Activated naive CD4-positive, alpha-beta T cell treated with Interleukin-2 at 50 U/mL for 16 hours (primary cell): ENCODE data around the gene KRTAP23-1.

Experiments
- DNase-seq: peaks from one replicate; pipeline ENCODE4 v3.0.0-alpha.2; 2020

KRTAP23-1 gene, protein sequence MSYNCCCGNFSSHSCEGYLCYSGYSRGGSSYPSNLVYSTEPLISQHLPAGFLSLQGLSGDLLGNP

DNA sequence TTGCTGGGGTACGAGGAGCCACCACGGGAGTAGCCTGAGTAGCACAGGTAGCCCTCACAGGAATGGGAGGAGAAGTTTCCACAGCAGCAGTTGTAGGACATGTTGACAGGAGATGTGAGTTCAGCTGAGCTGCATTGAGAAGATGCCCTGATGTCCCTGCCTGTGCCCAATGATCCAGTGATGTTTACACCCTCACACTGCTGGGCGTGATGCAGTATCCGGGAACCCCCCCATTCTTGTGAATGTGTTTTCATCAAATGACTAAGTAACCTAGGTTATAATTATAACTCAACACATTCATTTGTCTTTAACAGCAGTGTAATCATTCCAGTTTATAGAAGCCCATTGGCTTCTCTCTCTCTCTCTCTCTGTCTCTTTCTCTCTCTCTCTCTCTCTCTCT is at the start of gene KRTAP23-1:
Gene KRTAP23-1 (minus strand): TSS at position 101 of the 400 bp plus-strand sequence. CDS start 0 bp downstream, at position 101.
- no peak for DNase-seq

DNA sequence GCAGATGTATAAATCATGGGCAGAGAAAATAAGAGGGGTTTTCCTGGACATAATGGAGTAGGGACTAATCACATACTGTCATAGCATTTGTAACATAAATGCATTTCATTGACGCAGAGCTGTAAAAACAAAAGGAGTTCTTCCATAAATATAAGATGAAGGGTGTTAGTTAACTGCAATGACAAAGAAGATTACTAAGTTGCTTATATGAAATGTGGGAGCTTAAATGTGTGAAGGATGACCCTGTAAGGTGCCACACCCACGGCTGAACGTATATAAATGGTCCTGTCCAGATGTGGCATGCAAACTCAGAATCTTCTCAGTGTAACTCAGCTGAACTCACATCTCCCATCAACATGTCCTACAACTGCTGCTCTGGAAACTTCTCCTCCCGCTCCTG is 47.3 kb upstream of the KRTAP23-1 start, which contains the start of gene KRTAP13-1:
Gene KRTAP13-1 (plus strand): TSS at position 301 of the 400 bp plus-strand sequence. CDS start 56 bp downstream, at position 357.
- DNase-seq: no peak

DNA sequence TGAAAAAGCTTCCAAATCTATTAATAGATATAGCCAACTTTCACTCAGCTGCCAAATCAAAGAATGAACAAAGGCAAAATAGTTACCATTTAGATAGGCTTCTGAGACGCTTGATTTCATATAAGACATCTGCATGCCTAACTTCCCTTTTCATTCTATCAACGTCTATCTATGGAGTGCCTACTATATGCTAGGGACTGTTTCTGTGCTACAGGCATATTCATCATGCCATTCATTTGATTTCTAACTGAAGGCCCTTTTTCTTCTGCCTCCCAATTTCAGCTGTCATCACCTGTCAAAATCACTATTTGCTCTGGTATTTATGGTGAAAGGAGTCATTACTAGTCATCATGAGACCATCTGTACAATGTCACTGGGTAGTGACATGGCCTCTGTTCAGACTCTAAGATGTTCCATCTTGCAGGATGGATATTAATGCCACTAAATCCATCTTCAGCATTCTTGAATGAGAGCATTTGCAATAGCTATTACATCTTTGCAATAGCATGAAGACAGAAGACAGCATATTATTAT is 43.2 kb upstream of the KRTAP23-1 start:
- no peak for DNase-seq

DNA sequence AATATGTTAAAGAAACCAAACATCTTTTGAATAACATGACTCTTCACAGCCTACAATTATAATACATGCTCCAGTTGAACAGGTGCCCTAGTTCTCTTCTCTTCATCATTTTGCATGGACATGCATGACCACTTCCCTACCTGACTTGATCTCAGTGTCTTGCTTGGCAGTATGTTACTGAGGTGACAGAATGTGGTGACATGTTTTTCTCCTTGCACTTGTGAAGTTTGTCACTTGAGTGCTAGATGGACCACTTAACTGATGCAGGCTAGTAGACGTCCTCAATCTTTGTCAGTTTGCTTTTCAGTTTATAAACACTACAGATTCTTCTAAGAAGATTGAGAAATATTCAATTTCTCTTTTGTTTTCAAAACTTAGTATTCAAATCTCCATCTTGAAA is 33.8 kb upstream of the KRTAP23-1 start:
- DNase-seq: no peak

DNA sequence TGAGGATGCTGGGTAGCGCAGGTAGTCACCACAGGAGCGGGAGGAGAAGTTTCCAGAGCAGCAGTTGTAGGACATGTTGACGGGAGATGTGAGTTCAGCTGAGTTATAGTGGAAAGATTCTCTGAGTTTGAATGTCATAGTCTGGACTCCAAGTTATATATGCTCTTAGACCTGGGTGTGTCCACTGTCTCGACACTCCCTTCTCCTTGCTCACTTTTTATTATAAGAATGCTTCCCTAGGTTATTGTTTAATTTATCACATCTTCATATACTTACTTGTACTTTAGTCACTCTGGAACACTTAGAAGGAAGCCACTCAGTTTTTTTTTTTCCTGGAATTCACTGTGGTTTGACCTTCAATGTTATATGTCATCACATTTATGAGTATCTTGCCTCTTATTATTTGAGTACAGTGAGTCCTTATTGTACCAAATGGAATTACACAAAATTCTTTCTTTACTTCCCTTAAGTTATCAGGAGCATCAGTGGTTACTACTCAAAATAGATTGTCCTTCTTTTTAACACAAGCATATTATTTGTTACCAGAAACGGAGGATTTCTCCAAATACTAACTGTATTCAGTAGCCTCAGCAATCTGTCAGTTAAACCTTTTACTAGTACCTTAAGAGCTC is 23.8 kb upstream of the KRTAP23-1 start, which contains the start of gene KRTAP13-2:
Gene KRTAP13-2 (minus strand): TSS at position 133 of the 632 bp plus-strand sequence. CDS start 58 bp downstream, at position 75.
- DNase-seq: no peak

DNA sequence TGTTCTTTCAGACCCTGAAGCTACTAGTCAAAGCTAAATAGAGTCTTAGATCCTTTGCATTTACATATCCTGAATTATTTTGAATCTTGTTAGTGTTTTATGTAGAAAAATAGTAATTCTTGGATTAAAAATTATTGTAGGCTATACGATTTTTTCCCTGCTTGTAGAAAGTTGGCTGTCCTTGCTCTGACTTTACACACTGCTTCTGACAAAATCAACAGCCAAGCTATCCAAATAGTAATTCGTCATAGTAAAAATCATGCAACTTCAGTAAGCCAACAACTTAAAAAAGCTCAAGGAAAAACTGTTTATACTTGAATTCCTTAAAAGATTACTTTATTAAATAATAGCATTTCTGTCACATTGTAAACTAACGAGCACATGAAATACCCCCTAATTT is 7.5 kb upstream of the KRTAP23-1 start:
- no peak for DNase-seq

DNA sequence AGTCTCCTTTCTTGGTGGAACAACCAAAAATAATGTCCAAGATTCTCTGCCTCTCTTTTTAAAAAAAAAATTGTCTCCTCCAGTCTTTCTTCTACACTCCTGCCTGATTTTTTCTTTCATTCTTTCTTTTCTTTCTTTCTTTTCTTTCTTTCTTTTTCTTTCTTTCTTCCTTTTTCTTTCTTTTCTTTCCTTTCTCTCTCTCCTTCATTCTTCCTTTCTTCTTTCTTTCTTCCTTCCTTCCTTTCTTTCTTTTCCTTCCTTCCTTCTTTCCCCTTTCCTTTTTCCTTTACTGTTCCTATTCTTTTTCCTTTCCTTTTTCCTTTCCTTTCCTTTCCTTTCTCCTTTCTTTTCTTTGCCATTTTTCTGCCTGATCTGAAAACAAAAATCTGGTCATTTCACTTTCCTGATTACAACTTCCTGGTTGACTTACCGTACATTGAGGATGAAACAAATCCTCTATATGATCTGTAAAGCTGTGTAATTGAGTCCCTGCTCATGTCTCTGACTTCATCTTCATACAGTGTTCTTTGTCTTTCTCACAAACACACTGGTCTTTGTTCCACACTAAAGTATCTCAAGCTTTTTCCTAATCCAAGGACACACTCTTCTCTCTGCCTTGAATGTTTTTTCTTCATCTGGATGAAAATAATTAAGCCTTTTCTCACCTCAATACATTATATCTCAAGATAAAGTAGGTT is 6.1 kb upstream of the KRTAP23-1 start:
- DNase-seq: no peak

DNA sequence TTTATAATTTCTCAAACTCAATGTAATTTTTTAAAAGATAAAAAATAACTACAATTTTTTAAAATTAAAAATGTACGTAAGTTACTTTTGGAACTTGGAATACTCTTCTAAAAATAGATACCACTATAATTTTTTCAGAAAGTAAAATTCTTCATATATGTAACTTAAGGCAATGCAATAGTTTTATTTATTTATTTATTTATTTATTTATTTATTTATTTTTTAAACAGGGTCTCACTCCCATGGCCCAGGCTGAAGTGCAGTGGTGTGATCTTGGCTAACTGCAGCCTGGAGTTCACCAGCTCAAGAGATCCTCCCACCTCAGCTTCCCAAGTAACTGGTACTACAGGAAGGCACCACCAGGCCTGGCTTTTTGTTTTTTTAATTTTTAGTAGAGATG is 3.1 kb upstream of the KRTAP23-1 start:
- DNase-seq: no peak

DNA sequence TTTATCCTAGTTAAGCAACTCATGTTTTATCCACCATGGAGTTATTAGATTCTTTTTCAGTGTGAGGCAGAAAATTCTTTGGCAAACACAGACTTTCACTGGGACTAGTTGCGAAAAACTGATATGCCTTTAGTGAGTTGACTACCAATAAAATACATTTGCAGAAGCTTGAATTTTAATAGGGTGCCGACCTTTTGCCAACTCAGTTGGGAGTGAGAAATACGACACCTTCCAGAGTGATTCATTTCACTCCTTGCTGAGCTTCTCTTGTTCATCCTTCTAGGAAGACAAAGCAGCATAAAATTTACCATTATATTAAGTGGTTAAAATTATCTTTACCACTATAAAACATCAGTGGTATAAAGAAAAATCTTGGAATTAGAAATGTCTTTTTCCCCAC is 1.2 kb upstream of the KRTAP23-1 start:
- no peak for DNase-seq

DNA sequence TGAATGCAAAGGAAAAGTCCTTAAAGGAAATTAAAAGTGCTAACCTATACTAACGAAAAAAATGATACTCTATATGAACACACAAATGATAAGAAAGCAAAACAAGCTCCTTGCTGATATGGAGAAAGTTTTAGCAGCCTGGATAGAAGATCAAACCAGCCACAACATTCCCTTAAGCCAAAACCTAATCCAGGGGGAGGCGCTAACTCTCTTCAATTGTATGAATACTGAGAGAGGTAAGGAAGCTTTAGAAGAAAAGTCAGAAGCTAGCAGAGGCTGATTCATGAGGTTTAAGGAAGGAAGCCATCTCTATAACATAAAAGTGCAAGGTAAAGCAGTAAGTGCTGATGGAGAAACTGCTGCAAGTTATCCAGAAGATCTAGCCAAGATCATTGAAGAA is 3.4 kb downstream of the KRTAP23-1 start:
- no peak for DNase-seq

DNA sequence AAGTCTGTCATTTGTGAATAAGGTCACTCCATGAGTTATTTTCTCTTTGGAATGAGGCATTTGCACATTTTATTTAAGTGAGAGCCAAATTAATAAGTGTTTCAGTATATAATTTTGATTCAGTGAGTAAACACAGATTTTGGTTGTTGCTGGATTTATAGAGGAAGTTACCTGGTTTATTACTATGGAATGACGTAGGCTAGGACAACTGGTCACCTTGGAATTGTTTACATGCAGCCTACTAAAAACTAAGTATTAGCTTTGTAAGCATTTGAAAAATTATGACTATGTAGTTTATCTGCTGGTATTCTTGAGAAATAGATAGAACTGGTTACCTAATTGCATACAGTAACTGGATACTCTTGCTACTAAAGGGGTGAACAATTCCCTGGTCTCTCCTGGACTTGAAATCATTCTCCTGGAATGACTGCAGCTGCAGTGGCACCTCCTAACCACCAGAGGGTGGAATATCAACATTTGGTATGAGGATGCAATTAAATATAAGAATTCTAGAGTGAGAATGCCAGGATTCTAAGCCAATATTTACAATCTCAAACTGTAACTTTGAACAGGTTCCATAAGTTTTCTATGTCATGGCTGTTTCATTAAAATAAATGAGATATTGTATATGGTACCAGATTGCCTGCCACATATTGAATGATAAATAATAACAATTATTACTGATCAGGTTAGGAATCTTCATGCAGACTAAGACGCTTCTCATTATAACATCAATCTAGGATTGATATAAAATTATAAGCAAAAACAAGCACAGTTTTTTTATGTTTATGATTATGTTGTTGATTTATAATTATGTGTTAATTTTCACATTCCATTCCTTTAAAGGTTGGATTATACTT is 7.5 kb downstream of the KRTAP23-1 start:
- DNase-seq: peak; percentile 14

DNA sequence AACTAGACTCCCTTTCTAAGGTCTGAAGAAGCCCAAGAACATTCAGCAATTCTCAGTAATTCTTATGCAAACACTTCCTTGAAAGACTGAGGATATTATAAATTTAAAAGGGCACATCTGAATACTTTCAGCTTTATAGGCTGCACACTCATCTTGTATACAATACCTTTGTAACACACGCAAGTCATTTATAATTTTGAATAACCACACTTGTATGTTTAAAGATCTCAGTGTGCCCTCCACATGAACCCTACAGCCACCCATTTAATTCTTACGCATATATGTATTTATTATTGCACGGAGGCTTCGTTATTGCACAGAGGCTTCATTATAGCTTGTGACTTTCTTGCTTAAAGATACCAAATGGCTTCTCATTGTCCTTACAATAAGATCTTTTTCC is 9.7 kb downstream of the KRTAP23-1 start:
- no peak for DNase-seq

DNA sequence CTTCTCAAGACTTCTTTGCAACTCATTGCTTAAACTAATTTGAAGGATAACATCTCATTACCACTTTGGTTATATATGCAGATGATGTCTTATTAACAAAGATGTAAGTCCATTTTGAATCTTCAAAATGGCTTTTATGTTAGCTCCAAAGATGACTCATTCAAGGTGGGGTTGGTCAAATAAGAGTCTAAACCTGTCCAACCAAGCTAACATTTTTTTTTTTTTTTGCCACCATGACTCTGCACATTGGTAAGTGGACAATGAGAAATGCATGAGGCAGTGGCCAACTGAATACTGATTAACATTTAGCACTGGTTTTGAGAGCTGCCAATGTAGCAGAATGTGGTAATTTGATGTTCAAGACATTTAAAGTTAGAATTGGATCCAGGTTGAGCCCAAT is 10.6 kb downstream of the KRTAP23-1 start:
- DNase-seq: no peak

DNA sequence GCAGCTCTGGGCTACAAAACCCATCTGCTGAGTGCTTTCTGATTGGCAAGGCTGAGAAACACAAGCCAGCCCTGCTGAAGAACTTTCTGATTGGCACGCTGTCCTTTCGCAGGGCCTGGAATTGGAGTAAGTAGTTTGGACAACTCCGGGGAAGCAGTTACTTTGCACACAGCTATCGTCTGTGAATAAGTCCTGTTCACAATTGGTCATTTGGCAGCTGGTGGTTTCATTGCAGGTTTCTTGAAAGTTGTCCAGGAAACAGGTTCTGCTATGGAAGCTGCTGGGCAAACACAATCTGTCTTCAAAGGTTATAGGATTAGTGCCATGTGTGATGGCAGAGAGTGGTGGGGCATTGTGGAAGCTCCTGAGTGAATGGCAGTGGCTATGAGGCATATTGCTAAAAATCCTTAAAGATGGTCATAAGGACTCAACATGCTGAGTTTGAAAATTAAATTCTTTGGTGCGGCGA is 11.1 kb downstream of the KRTAP23-1 start, which contains the start of gene KRTAP27-1:
Gene KRTAP27-1 (minus strand): TSS at position 419 of the 469 bp plus-strand sequence. CDS start 26 bp downstream, at position 393.
- DNase-seq: no peak

DNA sequence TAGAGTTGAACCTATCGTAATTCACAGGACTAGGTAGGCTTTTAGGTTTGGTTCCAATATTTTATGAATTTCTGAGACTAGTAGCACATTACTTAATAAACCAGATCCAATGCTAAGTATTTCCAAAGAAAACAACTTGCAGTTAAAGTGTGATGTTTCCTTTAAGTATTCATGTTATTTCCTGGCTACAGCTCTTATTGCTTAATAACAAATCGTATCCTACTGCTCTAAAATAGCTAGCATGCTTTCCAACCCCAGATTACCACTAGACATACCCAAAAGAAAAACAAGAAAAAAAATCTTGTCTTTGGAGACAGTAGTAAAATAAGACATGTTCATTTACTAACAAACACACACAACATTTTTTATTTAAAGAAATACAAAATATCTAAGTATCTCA is 11.8 kb downstream of the KRTAP23-1 start:
- no peak for DNase-seq

DNA sequence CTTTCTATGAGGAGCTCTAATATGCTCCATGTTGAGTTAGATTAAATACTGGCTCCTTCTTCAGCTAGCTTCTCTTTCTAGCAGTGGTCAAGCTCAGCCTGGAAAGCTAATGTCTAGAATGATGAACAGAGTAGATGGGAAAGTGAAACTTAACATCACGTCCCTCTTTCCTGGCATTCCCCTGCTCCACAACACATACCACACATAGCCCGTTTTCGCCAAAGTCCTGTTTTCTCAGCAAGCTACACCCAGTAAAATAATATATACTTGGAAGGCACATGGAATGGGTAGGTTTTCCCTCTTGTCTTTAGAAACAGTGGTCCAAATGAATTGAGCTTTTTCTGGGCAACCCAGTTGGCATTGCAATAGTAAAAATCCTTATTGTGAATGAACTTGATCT is 14.7 kb downstream of the KRTAP23-1 start:
- no peak for DNase-seq

DNA sequence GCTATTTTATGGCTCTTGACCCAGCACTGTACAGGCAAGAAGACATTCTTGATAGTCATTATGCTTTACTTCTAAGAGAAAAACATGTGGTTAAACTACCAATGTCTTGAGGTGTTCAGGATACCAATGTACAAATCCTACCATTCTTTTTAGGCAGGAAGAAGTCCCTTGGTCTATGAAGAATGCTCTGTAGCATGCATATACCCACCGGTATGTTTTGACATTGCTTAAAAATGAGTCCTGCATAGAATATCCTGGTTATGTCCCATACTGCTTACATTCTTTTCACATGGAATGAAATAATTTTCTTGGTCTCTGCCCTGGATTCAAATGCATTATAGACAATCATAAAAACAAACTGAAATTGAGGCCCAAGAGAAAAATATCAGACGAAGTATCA is 15.7 kb downstream of the KRTAP23-1 start:
- no peak for DNase-seq

DNA sequence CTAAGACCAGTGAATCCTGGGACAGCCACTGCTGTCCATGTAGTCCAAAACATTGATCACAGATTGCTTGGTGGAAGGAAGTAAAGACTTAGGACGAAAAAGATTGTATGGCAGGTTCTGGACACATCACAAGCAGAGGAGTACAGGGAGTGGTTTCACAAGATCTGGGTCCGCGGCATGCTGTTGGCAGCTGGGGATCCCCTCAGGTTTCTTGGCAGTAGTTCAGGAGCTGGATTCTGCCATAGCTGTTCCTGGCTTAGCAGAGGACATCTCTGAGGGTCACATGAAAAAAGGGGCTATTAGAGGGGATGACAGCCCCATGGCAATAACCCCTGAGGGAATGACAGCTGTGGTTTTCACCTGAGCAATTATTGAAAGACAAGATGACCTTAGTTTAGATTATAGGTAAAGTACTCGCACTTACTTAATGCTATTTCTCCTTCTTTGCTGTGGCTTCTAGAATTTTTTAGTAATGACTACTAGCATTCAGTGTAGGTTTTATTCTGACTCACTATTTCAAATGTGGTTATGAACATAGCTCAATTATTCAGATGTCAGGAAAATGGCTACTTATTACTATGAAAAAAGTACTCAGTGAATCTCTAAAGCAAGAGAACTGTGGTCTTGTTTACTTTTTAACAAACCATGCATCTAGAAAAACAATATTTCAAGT is 19.1 kb downstream of the KRTAP23-1 start:
- no peak for DNase-seq

DNA sequence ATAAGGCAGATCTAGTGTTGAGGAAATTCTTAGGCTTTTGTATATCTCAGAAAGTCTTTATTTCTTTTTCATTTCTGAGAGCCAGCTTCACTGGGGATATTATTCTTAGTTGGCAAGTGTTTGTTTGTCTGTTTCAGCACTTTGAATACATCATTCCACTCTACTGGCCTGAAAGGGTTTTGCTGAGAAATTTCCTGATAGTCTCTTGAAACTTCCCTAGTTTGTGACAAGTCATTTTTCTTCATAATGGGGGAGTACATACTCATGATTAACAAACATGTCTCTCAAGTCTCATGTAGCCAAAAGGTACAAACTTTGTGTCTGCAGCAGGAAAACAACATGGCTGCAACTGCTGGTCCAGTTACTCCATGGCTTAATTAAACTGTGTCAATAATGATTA is 22.0 kb downstream of the KRTAP23-1 start:
- DNase-seq: no peak

DNA sequence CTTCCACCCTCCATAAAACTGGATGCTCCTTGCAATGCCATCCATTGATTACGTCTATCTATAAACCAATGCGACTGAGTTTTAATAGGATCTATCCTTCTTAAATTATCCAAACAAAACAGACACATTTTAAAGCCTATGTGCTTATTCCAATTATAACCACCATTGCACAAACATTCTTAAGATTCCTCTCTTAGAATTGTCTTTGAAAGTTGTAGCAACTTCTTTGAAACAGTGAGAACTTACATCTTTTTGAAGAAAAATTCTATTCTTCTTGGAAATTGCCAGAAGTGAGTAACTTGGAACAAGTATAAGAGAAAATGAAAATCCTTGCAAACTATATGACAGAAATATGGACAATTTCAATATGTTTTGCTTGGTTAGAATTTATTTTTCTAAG is 28.2 kb downstream of the KRTAP23-1 start, which contains the start of gene KRTAP26-1:
Gene KRTAP26-1 (minus strand): TSS at position 101 of the 400 bp plus-strand sequence. CDS start 280 bp downstream, outside the sequence.
- DNase-seq: no peak

DNA sequence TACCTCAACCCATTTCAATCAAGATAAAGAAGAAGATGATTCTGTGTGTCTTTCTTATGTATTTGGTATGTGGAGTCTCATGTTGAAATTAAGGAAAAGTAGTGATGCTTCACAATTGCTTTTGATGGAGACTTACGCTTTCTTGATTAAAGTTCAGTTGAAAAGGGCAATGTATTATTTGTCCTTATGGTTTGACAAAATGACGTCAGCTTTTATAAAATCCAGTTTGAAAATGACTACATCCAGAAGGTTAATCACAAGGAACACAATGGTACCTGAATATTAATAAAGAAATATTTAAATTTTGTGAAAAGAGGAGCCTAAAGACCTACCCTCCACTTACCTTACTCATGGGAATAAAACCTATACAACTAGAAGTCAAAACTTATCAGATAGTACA is 32.7 kb downstream of the KRTAP23-1 start:
- DNase-seq: no peak

DNA sequence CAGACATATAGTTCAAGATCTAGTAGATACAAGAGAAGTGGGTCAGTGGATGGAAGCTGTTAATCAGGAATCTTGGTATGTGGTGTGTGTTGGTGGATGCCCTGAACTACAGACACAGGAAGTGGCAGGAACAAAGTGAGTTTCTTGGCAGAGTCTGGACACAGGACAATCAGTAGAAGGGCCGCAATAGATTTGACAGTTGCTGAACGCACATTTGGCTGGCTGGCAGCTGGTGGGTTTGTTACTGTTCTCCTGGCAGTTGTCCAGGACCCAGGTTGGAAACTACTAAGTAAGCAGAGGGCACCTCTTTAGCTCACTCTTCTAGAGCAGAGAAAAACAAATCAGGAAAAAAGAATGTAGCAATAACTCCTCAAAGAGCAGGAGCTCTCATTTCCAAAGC is 41.5 kb downstream of the KRTAP23-1 start:
- DNase-seq: no peak
